CD4-positive, alpha-beta T cell treated with Interleukin-17A for 4 hours (primary cell): ENCODE data around the gene SLC45A2.

ENCODE experiments used
- DNase-seq: peaks from one replicate; pipeline ENCODE4 v3.0.0-alpha.2; 2020; ENCODE audit warnings: mixed read lengths

Gene SLC45A2

GRCh38 chr5:33905381-33905780 is 79.1 kb downstream of the SLC45A2 start:
- no peak for DNase-seq

- DNase-seq: no peak
Observed at GRCh38 chr5:33903118-33903517, 81.4 kb downstream of the SLC45A2 start.

- DNase-seq: no peak
Observed at GRCh38 chr5:33901156-33901555, 83.3 kb downstream of the SLC45A2 start.
